GM10248 (cell line): ENCODE measurements around the gene CYP2J2.

Experiments
- CTCF ChIA-PET: fragments of 300-600 bp; sonication (Branson Sonifier 250); formaldehyde crosslinking; extraction: SDS; loops from one replicate; lab custom pipeline; 2021; ENCODE audit warnings: antibody characterized with exemption; lab: Yijun Ruan, JAX
- POLR2A ChIA-PET: fragments of 350-650 bp; sonication (Branson Sonifier 250); formaldehyde crosslinking; extraction: SDS; loops from one replicate; lab custom pipeline; 2020; ENCODE audit warnings: antibody characterized with exemption; lab: Yijun Ruan, JAX
- DNase-seq: peaks from one replicate; pipeline ENCODE4 v3.0.0; 2012; ENCODE audit errors: extremely low spot score
- TF ChIP-seq, protein P1 (sequence below): IDR thresholded peaks from 2 replicates; pipeline ENCODE4 v1.5.1; 2012; ENCODE audit warnings: mild to moderate bottlenecking, low read depth; ENCODE audit errors: extremely low read depth, missing control alignments, control extremely low read depth

CYP2J2 gene

DNA sequence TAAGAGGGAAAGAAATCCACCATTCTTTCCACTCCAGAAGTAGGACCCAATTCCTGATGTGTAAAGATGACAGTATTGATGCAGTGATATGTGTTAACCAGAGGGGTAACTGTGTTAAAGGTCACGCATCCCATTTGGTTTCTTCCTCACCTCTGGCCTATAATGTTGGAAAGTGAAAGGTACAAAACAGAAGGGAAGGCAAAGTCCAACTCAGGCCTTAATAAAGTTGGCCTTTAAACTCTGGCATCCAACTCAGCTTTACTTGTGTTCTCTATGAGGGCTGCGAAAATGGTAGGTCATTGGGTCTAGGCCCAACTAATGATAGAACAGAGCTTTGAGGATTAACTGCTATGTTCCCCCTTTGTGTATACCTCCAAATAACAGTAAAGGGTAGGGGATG lies 17.9 kb downstream of the CYP2J2 start:
- ChIA-PET CTCF (interaction anchor here (1.3 kb wide), 1 partner anchor 38 kb away, joined by 3 read pairs; no protein-coding TSS in a partner anchor), POLR2A (no interaction called here)
- TF ChIP-seq, protein P1, sequence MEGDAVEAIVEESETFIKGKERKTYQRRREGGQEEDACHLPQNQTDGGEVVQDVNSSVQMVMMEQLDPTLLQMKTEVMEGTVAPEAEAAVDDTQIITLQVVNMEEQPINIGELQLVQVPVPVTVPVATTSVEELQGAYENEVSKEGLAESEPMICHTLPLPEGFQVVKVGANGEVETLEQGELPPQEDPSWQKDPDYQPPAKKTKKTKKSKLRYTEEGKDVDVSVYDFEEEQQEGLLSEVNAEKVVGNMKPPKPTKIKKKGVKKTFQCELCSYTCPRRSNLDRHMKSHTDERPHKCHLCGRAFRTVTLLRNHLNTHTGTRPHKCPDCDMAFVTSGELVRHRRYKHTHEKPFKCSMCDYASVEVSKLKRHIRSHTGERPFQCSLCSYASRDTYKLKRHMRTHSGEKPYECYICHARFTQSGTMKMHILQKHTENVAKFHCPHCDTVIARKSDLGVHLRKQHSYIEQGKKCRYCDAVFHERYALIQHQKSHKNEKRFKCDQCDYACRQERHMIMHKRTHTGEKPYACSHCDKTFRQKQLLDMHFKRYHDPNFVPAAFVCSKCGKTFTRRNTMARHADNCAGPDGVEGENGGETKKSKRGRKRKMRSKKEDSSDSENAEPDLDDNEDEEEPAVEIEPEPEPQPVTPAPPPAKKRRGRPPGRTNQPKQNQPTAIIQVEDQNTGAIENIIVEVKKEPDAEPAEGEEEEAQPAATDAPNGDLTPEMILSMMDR = no peak
- no peak for DNase-seq

DNA sequence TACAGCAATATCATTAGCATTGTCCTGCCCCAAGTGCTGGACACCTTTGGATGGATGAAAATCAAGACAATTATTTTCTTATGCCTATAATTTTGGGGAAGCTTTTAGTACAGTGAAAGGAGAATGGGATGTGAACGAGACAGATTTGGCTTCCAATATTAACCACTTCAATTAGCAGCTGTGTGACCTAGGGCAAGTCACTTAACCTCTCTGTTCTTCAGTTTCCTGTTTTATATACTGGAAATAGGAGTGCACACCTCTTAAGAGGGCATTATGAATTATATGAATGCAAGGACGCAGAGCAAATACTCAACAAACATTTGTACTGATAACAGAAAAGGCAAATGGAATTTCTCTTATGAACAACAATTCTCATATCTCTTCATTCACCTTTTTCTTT lies 18.5 kb downstream of the CYP2J2 start:
- ChIA-PET POLR2A (no interaction called here), CTCF (interaction anchor here (1.3 kb wide), 1 partner anchor 39 kb away, joined by 3 read pairs; no protein-coding TSS in a partner anchor)
- TF ChIP-seq, protein P1 = no peak
- no peak for DNase-seq

DNA sequence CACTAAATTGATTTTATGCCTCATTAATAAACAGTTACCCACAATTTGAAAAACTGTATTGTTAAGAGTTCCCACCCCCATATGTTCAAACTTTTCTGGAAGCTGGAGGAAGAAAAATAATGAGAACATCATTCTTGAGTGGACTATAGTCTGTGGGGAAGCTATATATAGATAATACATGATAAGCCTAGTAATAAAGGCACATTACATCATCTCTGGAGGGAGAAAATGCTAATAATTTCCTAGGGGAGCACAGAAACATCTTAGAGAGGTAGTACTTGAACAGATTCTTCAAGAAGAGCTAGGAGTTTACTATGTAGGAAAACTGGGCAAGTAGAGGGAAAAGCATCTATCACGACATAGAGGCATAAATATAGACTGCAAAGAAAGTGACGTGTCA lies 19.6 kb downstream of the CYP2J2 start:
- POLR2A ChIA-PET = no interaction called here
- CTCF ChIA-PET = no interaction called here
- TF ChIP-seq, protein P1 = no peak

DNA sequence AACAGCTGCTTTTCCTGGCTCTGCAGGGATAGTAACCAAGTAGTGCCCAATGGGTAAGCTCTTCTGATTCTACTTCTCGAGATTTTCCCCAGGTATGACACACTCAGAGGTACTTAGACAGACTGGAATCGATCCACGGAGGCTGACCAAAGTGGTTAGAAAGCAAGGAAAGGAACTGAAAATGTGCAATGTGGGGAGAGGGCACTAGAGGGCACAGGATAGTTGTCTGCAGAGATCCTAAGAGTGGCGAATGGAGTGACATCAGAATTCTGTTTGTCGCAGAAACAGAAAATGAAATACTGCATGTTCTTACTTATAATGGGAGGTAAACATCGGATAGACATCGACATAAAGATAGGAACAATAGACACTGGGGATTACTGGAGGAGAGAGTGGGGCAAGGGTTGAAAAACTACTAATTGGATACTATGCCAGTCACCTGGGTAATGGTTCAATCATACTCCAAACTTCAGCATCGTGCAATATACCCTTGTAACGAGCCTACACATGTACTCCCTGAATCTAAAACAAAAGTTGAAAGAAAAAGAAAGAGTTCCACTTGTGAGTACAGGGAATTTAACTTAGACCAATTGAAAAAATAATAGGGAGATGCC lies 23.3 kb downstream of the CYP2J2 start:
- POLR2A ChIA-PET = no interaction called here
- CTCF ChIA-PET = interaction anchor here (1.0 to 1.1 kb wide), 2 partner anchors 17 to 61 kb away, joined by 3 to 4 read pairs; no protein-coding TSS in a partner anchor
- TF ChIP-seq, protein P1 = no peak
- DNase-seq = peak; percentile 25

More for the DNA sequence above, 19.6 kb downstream of the CYP2J2 start:
- no peak for DNase-seq

DNA sequence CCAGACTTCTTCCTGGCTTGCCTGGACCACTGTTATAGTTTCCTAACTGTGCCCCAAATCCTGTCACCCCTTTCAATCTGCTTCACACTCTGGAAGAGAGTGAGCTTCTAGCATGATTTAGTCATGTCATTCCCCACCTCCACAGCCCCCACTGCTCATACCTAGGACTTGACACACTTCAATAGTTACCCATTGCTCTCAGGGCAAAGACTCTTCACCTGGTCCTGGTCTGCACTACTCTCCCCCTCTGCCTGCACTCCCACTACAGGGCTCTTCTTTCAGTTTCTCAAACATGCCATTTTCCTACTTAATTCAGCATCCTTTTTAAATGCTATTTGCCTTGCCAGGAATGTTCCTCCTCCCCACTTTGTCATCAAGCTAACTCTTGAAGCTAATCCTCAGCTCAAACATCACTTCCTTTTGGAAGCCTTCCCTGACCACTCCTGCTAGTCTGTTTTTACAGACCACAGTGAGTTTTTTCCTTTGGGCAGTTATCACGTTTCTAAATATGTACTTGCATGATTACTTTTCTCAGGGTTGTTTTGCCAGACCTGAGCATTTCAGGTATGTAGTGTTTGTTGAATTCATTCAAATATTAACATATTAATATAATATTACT lies 24.7 kb downstream of the CYP2J2 start:
- ChIA-PET POLR2A (no interaction called here), CTCF (interaction anchor here (1.0 to 1.8 kb wide), 2 partner anchors 18 to 45 kb away, joined by 4 to 6 read pairs; no protein-coding TSS in a partner anchor)
- TF ChIP-seq, protein P1 = no peak
- no peak for DNase-seq

DNA sequence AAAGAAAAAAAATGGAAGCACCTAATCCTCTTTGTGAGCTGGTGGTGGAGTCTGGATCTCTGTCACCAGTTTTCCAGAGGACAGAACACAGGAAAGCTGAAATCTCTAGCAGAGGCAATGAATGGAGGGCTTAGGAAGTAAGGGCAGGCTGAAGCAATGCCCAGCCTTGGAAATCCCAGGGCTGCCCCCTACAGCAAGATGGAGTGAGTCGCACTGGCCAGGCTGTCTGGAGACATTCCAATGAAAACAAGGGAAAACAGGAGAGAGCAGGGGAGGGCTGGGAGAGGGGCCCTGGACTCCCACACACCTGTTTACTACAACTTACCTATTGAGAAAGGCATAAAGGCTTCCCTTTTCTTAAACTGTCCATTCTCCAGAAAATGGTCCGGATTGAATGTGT lies 25.9 kb downstream of the CYP2J2 start:
- POLR2A ChIA-PET = no interaction called here
- no peak for DNase-seq
- CTCF ChIA-PET = interaction anchor here (1.8 kb wide), 1 partner anchor 47 kb away, joined by 6 read pairs; no protein-coding TSS in a partner anchor

More for the DNA sequence above, 25.9 kb downstream of the CYP2J2 start:
- TF ChIP-seq, protein P1 = no peak
